Loucy (cell line): ENCODE data around the gene HEXIM2.

Experiments used
- H2AFZ ChIP-seq: fragments of 200-600 bp; sonication (generic); 2 replicates; pipeline ENCODE4 v1.6.0; 2016; ENCODE audit warnings: antibody characterized with exemption, mild to moderate bottlenecking, low read length, moderate library complexity
- H3F3A ChIP-seq: fragments of 200-600 bp; 2 replicates; pipeline ENCODE4 v1.6.0; 2016; ENCODE audit warnings: antibody characterized with exemption, low read depth, mild to moderate bottlenecking
- H3K27me3 ChIP-seq: fragments of 200-600 bp; sonication (generic); 2 replicates; pipeline ENCODE4 v1.6.1; 2014; ENCODE audit warnings: low read length, mild to moderate bottlenecking; ENCODE audit not compliant: insufficient read depth, poor library complexity, severe bottlenecking
- H3K36me3 ChIP-seq: fragments of 200-600 bp; sonication (generic); 2 replicates; pipeline ENCODE4 v1.6.1; 2016; ENCODE audit warnings: low read length; ENCODE audit not compliant: insufficient read depth
- H3K4me1 ChIP-seq: fragments of 200-600 bp; sonication (generic); 2 replicates; pipeline ENCODE4 v1.5.1; 2014; ENCODE audit warnings: low read length, mild to moderate bottlenecking; ENCODE audit not compliant: insufficient read depth, poor library complexity, severe bottlenecking
- H3K4me2 ChIP-seq: fragments of 200-600 bp; sonication (generic); 2 replicates; pipeline ENCODE4 v1.6.0; 2014; ENCODE audit warnings: antibody characterized with exemption, low read length, low read depth, mild to moderate bottlenecking; ENCODE audit not compliant: poor library complexity, severe bottlenecking
- H3K4me3 ChIP-seq: fragments of 200-600 bp; sonication (generic); 2 replicates; pipeline ENCODE4 v1.5.1; 2014; ENCODE audit warnings: low read length, mild to moderate bottlenecking, mixed read lengths; ENCODE audit not compliant: poor library complexity, severe bottlenecking
- H3K79me2 ChIP-seq: fragments of 200-600 bp; sonication (generic); 2 replicates; pipeline ENCODE4 v1.6.1; 2014; ENCODE audit warnings: low read length; ENCODE audit not compliant: insufficient read depth
- H3K9ac ChIP-seq: fragments of 200-600 bp; sonication (generic); 2 replicates; pipeline ENCODE4 v1.6.0; 2014; ENCODE audit warnings: mild to moderate bottlenecking, low read depth, low read length, moderate library complexity; ENCODE audit not compliant: poor library complexity, severe bottlenecking
- H3K9me2 ChIP-seq: fragments of 200-600 bp; sonication (generic); replicated peaks from 2 replicates; pipeline ENCODE4 v1.6.1; 2016; ENCODE audit warnings: low read depth, low read length, mixed read lengths
- H3K9me3 ChIP-seq: fragments of 200-600 bp; sonication (generic); 2 replicates; pipeline ENCODE4 v1.6.1; 2014; ENCODE audit warnings: mild to moderate bottlenecking, antibody characterized with exemption, low read length, low read depth; ENCODE audit not compliant: insufficient read depth
- H4K20me1 ChIP-seq: fragments of 200-600 bp; sonication (generic); 2 replicates; pipeline ENCODE4 v1.6.0; 2014; ENCODE audit warnings: antibody characterized with exemption, low read length, mild to moderate bottlenecking; ENCODE audit not compliant: insufficient read depth, poor library complexity, severe bottlenecking
- EZH2phosphoT487 ChIP-seq: fragments of 200-600 bp; IDR thresholded peaks from 2 replicates; pipeline ENCODE4 v1.6.1; 2018; ENCODE audit warnings: antibody characterized with exemption, mild to moderate bottlenecking, moderate library complexity, borderline replicate concordance
- TF ChIP-seq, protein P1 (sequence below): fragments of 200-600 bp; sonication (generic); conservative IDR thresholded peaks from 2 replicates; pipeline ENCODE4 v1.5.1; 2014; ENCODE audit warnings: mild to moderate bottlenecking, antibody characterized with exemption, low read length

Gene HEXIM2

GRCh38 chr17:45146592-45146889 lies 15.1 kb upstream of the HEXIM2 start:
- Histone ChIP-seq H3K9me2 (no peaks in the 10 kb centered on the region), H3K79me2 (peaks cover 42% of the 10 kb centered on the region), H4K20me1 (peaks cover 30% of the 10 kb centered on the region), H3K9ac (peak overlapping the region; percentile 95), H3K27me3 (no peaks in the 10 kb centered on the region), H3K4me1 (peaks cover 22% of the 10 kb centered on the region), H2AFZ (no peak overlapping the region), H3F3A (peaks cover 3% of the 10 kb centered on the region), H3K4me3 (peak overlapping the region; percentile 78), H3K36me3 (no peaks in the 10 kb centered on the region), H3K4me2 (peak overlapping the region; percentile 74), H3K9me3 (no peaks in the 10 kb centered on the region)
- TF ChIP-seq EZH2phosphoT487 = no peak
- TF ChIP-seq, protein P1, sequence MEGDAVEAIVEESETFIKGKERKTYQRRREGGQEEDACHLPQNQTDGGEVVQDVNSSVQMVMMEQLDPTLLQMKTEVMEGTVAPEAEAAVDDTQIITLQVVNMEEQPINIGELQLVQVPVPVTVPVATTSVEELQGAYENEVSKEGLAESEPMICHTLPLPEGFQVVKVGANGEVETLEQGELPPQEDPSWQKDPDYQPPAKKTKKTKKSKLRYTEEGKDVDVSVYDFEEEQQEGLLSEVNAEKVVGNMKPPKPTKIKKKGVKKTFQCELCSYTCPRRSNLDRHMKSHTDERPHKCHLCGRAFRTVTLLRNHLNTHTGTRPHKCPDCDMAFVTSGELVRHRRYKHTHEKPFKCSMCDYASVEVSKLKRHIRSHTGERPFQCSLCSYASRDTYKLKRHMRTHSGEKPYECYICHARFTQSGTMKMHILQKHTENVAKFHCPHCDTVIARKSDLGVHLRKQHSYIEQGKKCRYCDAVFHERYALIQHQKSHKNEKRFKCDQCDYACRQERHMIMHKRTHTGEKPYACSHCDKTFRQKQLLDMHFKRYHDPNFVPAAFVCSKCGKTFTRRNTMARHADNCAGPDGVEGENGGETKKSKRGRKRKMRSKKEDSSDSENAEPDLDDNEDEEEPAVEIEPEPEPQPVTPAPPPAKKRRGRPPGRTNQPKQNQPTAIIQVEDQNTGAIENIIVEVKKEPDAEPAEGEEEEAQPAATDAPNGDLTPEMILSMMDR = no peak

DNA sequence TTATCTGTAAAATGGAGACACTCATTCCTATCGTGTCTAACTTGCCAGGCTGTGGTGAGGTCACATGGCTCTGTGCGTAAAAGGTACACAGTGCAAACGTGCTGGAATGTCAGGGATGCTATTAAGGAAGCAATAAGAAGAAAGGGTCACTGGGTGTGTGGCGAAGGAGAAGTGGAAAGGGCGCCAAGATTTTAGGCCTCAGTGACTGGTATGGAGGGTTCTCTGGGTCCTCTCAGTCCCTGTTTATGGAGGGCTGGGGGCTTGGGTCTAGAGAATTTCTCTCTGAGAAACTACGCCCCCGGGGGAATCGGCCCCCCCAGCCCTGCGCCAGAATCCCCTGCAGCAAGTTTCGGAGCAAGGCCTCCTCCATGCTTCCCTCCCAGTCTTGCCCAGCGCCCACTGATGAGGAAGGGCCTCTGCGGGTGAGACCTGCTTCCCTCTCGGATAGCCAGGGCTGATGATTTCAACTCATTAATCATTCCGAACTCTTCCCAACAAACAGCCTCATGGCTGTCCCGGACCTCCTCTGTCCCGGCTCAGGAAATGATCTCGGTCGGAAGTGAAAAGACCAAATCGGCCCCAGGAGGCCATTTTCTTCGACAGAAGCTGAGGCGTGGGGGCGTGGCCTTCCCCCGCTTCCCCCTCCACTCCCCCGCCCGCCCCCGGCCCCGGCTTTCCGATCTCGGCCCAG lies 14.6 kb upstream of the HEXIM2 start:
- Histone ChIP-seq H3K9me2 (no peaks in the 10 kb centered on the region), H3K4me2 (peak overlapping the region; percentile 74), H3K27me3 (no peaks in the 10 kb centered on the region), H3K4me3 (peak overlapping the region; percentile 78), H3K9me3 (no peaks in the 10 kb centered on the region), H3K9ac (peak overlapping the region; percentile 95), H3F3A (peaks cover 6% of the 10 kb centered on the region), H2AFZ (peak overlapping the region; percentile 78), H3K36me3 (no peaks in the 10 kb centered on the region), H3K4me1 (peaks cover 27% of the 10 kb centered on the region), H3K79me2 (peaks cover 47% of the 10 kb centered on the region), H4K20me1 (peaks cover 35% of the 10 kb centered on the region)
- TF ChIP-seq, protein P1 = no peak
- no peak for TF ChIP-seq EZH2phosphoT487

DNA sequence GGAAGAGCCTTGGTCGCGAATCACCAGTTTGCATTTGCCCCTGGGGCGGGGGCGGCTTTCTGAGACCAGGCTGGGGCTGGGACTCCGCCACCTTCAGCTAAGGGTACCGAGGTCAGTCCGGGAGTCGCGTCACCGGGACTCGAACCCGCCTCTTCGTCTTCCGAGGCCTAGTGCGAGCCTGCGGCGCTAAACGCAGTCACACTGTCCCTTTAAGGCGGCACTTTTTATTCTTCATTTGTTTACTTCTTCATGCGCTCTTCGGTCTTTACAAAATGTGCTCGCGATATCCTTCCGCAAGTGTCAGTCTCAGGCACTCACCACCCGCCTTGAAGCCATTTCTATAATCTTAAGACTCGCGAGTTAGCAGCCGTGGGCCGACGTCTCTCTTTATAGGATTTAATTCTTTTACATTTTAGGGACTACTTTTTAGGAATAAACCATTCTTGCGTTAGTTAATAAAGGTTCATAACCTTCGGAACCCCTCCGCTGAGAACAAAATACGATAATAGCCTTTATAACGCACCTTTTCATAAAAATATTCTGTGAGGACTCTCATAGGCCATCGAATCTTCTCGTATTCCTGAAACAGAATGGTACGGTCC lies 14.0 kb upstream of the HEXIM2 start:
- TF ChIP-seq, protein P1 = no peak
- no peak for TF ChIP-seq EZH2phosphoT487
- Histone ChIP-seq H3K9me3 (no peaks in the 10 kb centered on the region), H3K9ac (peak overlapping the region; percentile 95), H3K9me2 (no peaks in the 10 kb centered on the region), H3K27me3 (no peaks in the 10 kb centered on the region), H3K79me2 (peaks cover 47% of the 10 kb centered on the region), H3F3A (peaks cover 6% of the 10 kb centered on the region), H3K4me3 (peak overlapping the region; percentile 78), H2AFZ (peak overlapping the region; percentile 71), H3K36me3 (no peaks in the 10 kb centered on the region), H3K4me1 (peaks cover 27% of the 10 kb centered on the region), H4K20me1 (peaks cover 35% of the 10 kb centered on the region), H3K4me2 (peak overlapping the region; percentile 45)
